ENCODE results near the gene FAM210A. TPM values are rescaled to one million over a fixed set of nuclear protein-coding genes. Genes with fewer than 3 reads are reported as not detected.
"Not testable (repeated sequence)": the region's sequence is repeated elsewhere in the genome, so short reads cannot be mapped to it uniquely, and the experiment has no call there.

Gene FAM210A
- total RNA-seq, 1 donor from 2014 or later, result 15.1 TPM

- no peaks in the 10 kb centered on the region for H4K20me1 ChIP-seq (ENCODE audit: low read depth)
- H3K9ac ChIP-seq, result no peak overlapping the region
- TF ChIP-seq, protein P1, sequence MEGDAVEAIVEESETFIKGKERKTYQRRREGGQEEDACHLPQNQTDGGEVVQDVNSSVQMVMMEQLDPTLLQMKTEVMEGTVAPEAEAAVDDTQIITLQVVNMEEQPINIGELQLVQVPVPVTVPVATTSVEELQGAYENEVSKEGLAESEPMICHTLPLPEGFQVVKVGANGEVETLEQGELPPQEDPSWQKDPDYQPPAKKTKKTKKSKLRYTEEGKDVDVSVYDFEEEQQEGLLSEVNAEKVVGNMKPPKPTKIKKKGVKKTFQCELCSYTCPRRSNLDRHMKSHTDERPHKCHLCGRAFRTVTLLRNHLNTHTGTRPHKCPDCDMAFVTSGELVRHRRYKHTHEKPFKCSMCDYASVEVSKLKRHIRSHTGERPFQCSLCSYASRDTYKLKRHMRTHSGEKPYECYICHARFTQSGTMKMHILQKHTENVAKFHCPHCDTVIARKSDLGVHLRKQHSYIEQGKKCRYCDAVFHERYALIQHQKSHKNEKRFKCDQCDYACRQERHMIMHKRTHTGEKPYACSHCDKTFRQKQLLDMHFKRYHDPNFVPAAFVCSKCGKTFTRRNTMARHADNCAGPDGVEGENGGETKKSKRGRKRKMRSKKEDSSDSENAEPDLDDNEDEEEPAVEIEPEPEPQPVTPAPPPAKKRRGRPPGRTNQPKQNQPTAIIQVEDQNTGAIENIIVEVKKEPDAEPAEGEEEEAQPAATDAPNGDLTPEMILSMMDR (IDR thresholded peaks at IDR 0.05), result no peak
- TF ChIP-seq EZH2phosphoT487 (IDR thresholded peaks at IDR 0.05) (no peak), EZH2 (IDR thresholded peaks at IDR 0.05) (no peak)
- H3K9me3 Mint-ChIP-seq, result peaks cover 65% of the 10 kb centered on the region
- no peak for DNase-seq (ENCODE audit: low spot score)
- peaks cover 28% of the 10 kb centered on the region for H3K79me2 ChIP-seq (ENCODE audit: low read depth)
- H3K27me3 Mint-ChIP-seq (ENCODE audit: insufficient read depth, low read depth), result peaks cover 5% of the 10 kb centered on the region
- no peak overlapping the region for H3K4me2 ChIP-seq
- H3K4me1 ChIP-seq, result no peaks in the 10 kb centered on the region
- no peak overlapping the region for H3K27ac Mint-ChIP-seq
- H3K4me3 ChIP-seq, result no peak overlapping the region
- no peak overlapping the region for H3K4me3 Mint-ChIP-seq
- peaks cover 7% of the 10 kb centered on the region for H3K36me3 ChIP-seq
- H3K36me3 Mint-ChIP-seq, result peaks cover 18% of the 10 kb centered on the region
- H3K9me3 ChIP-seq (ENCODE audit: low read depth), result peaks cover 26% of the 10 kb centered on the region
- no peaks in the 10 kb centered on the region for H3F3A ChIP-seq (ENCODE audit: low read depth)
- H3K27me3 ChIP-seq, result no peaks in the 10 kb centered on the region
- no peaks in the 10 kb centered on the region for H3K4me1 Mint-ChIP-seq
- no peak overlapping the region for H3K27ac ChIP-seq
- no peak overlapping the region for H2AFZ ChIP-seq (replicated peaks)
Observed at GRCh38 chr18:13700153-13700552, 26.2 kb downstream of the FAM210A start.

- no peaks in the 10 kb centered on the region for H3K36me3 ChIP-seq
- H3K27me3 Mint-ChIP-seq (ENCODE audit: insufficient read depth, low read depth), result peaks cover 5% of the 10 kb centered on the region
- no peak overlapping the region for H3K4me3 Mint-ChIP-seq
- H3K4me2 ChIP-seq, result no peak overlapping the region
- no peaks in the 10 kb centered on the region for H3F3A ChIP-seq (ENCODE audit: low read depth)
- H3K27ac Mint-ChIP-seq, result no peak overlapping the region
- no peak overlapping the region for H3K27ac ChIP-seq
- H3K36me3 Mint-ChIP-seq, result peaks cover 11% of the 10 kb centered on the region
- no peak overlapping the region for H3K4me3 ChIP-seq
- no peaks in the 10 kb centered on the region for H3K9me3 ChIP-seq (ENCODE audit: low read depth)
- no peak overlapping the region for H2AFZ ChIP-seq (replicated peaks)
- no peak for DNase-seq (ENCODE audit: low spot score)
- no peaks in the 10 kb centered on the region for H3K4me1 ChIP-seq
- H3K27me3 ChIP-seq, result no peaks in the 10 kb centered on the region
- TF ChIP-seq EZH2 (IDR thresholded peaks at IDR 0.05) (no peak), EZH2phosphoT487 (IDR thresholded peaks at IDR 0.05) (no peak)
- TF ChIP-seq, protein P1 (IDR thresholded peaks at IDR 0.05), result no peak
- H3K9ac ChIP-seq, result no peak overlapping the region
- no peaks in the 10 kb centered on the region for H3K4me1 Mint-ChIP-seq
- peaks cover 29% of the 10 kb centered on the region for H3K79me2 ChIP-seq (ENCODE audit: low read depth)
- H3K9me3 Mint-ChIP-seq, result peaks cover 67% of the 10 kb centered on the region
- H4K20me1 ChIP-seq (ENCODE audit: low read depth), result no peaks in the 10 kb centered on the region
Observed at GRCh38 chr18:13696961-13697360, 29.4 kb downstream of the FAM210A start.

DNA sequence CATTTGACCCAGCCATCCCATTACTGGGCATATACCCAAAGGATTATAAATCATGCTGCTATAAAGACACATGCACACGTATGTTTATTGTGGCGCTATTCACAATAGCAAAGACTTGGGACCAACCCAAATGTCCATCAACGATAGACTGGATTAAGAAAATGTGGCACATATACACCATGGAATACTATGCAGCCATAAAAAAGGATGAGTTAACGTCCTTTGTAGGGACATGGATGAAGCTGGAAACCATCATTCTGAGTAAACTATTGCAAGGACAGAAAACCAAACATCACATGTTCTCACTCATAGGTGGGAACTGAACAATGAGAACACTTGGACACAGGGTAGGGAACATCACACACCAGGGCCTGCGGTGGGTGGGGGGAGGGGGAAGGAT lies 31.0 kb downstream of the FAM210A start:
- H3K9me3 ChIP-seq (ENCODE audit: low read depth); H3K27ac ChIP-seq; H3K27me3 ChIP-seq; H3K9ac ChIP-seq; H3K4me1 Mint-ChIP-seq; H2AFZ ChIP-seq (replicated peaks); H3K4me3 ChIP-seq; H3K4me2 ChIP-seq; H3K4me3 Mint-ChIP-seq; H3K36me3 ChIP-seq; H3K27ac Mint-ChIP-seq; H3K4me1 ChIP-seq; DNase-seq (ENCODE audit: low spot score); H3F3A ChIP-seq (ENCODE audit: low read depth); H4K20me1 ChIP-seq (ENCODE audit: low read depth); H3K27me3 Mint-ChIP-seq (ENCODE audit: insufficient read depth, low read depth): not testable (repeated sequence)
- Mint-ChIP-seq H3K36me3 (peaks cover 12% of the 10 kb centered on the region), H3K9me3 (peaks cover 68% of the 10 kb centered on the region)
- H3K79me2 ChIP-seq (ENCODE audit: low read depth), result peaks cover 30% of the 10 kb centered on the region

- peaks cover 64% of the 10 kb centered on the region for H3K9me3 Mint-ChIP-seq
- H3K36me3 Mint-ChIP-seq, result peaks cover 31% of the 10 kb centered on the region
- not testable (repeated sequence) for H3K9ac ChIP-seq; H2AFZ ChIP-seq (replicated peaks); H4K20me1 ChIP-seq (ENCODE audit: low read depth); H3F3A ChIP-seq (ENCODE audit: low read depth); H3K4me1 Mint-ChIP-seq; H3K27ac Mint-ChIP-seq; DNase-seq (ENCODE audit: low spot score); H3K4me1 ChIP-seq; H3K4me3 ChIP-seq; H3K4me2 ChIP-seq; H3K27me3 Mint-ChIP-seq (ENCODE audit: insufficient read depth, low read depth); H3K9me3 ChIP-seq (ENCODE audit: low read depth); H3K36me3 ChIP-seq; H3K27me3 ChIP-seq; H3K27ac ChIP-seq; H3K4me3 Mint-ChIP-seq
- H3K79me2 ChIP-seq (ENCODE audit: low read depth), result peaks cover 17% of the 10 kb centered on the region
Observed at GRCh38 chr18:13690060-13690459, 36.3 kb downstream of the FAM210A start.
